Measurements from ENCODE around the gene C10orf120.

DNA sequence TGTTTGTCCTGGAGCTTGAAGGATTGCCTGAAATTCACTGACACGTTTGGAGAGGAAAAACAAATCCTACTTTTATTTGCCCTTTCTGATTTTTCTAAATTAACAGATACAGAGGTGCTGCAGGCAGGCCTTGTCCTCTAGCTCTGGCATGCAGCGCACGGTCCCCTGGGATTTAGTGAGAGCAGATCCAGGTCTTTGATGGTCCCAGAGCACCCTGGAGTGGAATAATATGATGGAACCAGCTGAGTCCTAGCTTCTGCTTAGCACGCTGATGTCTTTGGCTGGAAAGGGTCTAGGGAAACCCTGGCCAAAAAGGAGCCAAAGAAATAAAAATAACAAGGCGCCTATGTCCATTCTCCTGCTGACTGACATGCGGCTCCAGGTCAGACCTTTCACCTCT is 40.5 kb downstream of the C10orf120 start:
- TF ChIP-seq EP300 (IDR thresholded peaks at IDR 0.05): no peak
- no peak for TF ChIP-seq POLR2AphosphoS5 (IDR thresholded peaks at IDR 0.05)
- TF ChIP-seq, protein P1, sequence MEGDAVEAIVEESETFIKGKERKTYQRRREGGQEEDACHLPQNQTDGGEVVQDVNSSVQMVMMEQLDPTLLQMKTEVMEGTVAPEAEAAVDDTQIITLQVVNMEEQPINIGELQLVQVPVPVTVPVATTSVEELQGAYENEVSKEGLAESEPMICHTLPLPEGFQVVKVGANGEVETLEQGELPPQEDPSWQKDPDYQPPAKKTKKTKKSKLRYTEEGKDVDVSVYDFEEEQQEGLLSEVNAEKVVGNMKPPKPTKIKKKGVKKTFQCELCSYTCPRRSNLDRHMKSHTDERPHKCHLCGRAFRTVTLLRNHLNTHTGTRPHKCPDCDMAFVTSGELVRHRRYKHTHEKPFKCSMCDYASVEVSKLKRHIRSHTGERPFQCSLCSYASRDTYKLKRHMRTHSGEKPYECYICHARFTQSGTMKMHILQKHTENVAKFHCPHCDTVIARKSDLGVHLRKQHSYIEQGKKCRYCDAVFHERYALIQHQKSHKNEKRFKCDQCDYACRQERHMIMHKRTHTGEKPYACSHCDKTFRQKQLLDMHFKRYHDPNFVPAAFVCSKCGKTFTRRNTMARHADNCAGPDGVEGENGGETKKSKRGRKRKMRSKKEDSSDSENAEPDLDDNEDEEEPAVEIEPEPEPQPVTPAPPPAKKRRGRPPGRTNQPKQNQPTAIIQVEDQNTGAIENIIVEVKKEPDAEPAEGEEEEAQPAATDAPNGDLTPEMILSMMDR (IDR thresholded peaks at IDR 0.05): no peak
- TF ChIP-seq POLR2A (IDR thresholded peaks at IDR 0.05): no peak

Data from suprapubic skin (tissue), 4 donors.